Heart left ventricle (tissue), 16 donors: ENCODE results near the gene CDC20. TPM values are rescaled to one million over a fixed set of nuclear protein-coding genes. Genes with fewer than 3 reads are reported as not detected.

Experiments used
- ATAC-seq, 4 donors: fragments of 200-7000 bp; cut with Tn5 transposase; one replicate each; pipeline ENCODE4 v1.9.1; 2020 to 2022; ENCODE audit warnings: moderate library complexity in 4 of 4, mild to moderate bottlenecking in 3 of 4, moderate number of reproducible peaks in 1 of 4
- DNase-seq, 5 donors: peaks; one replicate each; pipeline ENCODE4 v3.0.0-alpha.2; 2020
- H3K27ac ChIP-seq, 12 donors: fragments of 200-600 bp; sonication (generic) in 4 of 12; one replicate each; pipeline versions ENCODE4 v1.5.0 to v1.8.0; 2016 to 2022; ENCODE audit warnings: mild to moderate bottlenecking in 2 of 12
- H3K27me3 ChIP-seq, 9 donors: fragments of 200-600 bp; sonication (generic) in 2 of 9; one replicate each; pipeline versions ENCODE4 v1.5.1 to v1.8.0; 2016 to 2022; ENCODE audit warnings: mild to moderate bottlenecking in 3 of 9
- H3K36me3 ChIP-seq, 9 donors: fragments of 200-600 bp; sonication (generic) in 2 of 9; one replicate each; pipeline versions ENCODE4 v1.5.0 to v1.8.0; 2018 to 2022; ENCODE audit warnings: mild to moderate bottlenecking in 2 of 9
- H3K4me1 ChIP-seq, 12 donors: fragments of 200-600 bp; sonication (generic) in 4 of 12; one replicate each; pipeline versions ENCODE4 v1.5.0 to v1.8.0; 2016 to 2022; ENCODE audit warnings: mild to moderate bottlenecking in 3 of 12
- H3K4me3 ChIP-seq, 12 donors: fragments of 200-600 bp; sonication (generic) in 4 of 12; one replicate each; pipeline versions ENCODE4 v1.5.0 to v1.8.0; 2017 to 2022; ENCODE audit warnings: mild to moderate bottlenecking in 9 of 12, moderate library complexity in 4 of 12
- H3K9me3 ChIP-seq, 12 donors: fragments of 200-600 bp; sonication (generic) in 4 of 12; one replicate each; pipeline versions ENCODE4 v1.5.0 to v1.8.0; 2016 to 2022; ENCODE audit warnings: mild to moderate bottlenecking in 1 of 12
- POLR2A ChIP-seq, 2 donors: fragments of 450-650 bp; IDR thresholded peaks; one replicate each; pipeline ENCODE4 v1.6.1; 2017; ENCODE audit warnings: antibody characterized with exemption in 2 of 2, mild to moderate bottlenecking in 2 of 2, moderate library complexity in 2 of 2
- WGBS, 4 donors: extraction: QIAGEN DNeasy Blood & Tissue Kit in 2 of 4; methylation state at CpG; one replicate each; pipeline versions ENCODE4 v1.1.5 to v1.1.7; 2013 to 2018; 5-methylcytosine and 5-hydroxymethylcytosine counted together
- intact Hi-C, 10 donors: fragments of 100-400 bp; cut with DNase I; formaldehyde crosslinking; loops; one replicate each; pipeline versions ENCODE4 v1.11.1 to v1.14.2; 2022
- polyA plus RNA-seq, 2 donors: library from polyadenylated mRNA; stranded (reverse); fragments of 200-250 nt; gene quantifications; one replicate each; pipeline ENCODE4 v1.2.3, GENCODE V29; 2013
- total RNA-seq, 9 donors: library from RNA; depleted of rRNA in 2 of 9; stranded (reverse); fragments of >200 nt in 2 of 9; fragmentation: NEBNext Ultra II Directional in 3 of 9; extraction: Animal tissue kit (Norgen Biotek cat#: 25700) in 3 of 9; gene quantifications; one replicate each; pipeline versions ENCODE4 v1.1.0 to v1.2.4, GENCODE V29; 2016 to 2023
- TF ChIP-seq, protein P1 (sequence below), 12 donors: fragments of 200-600 bp; sonication (generic) in 4 of 12; IDR thresholded peaks; one replicate each; pipeline versions ENCODE4 v1.5.0 to v1.8.0; 2018 to 2022; ENCODE audit warnings: antibody characterized with exemption in 12 of 12, mild to moderate bottlenecking in 5 of 12
- donor health status: ischemic (EF 13 %, LVEDD 7.1; RV severe dilation, severe dysfunction).
- donor health status: healthy with polysubstance abuse.
- donor health status: DM: no; HTN: yes; CAD: no.
- donor health status: DM: no; HTN: no; CAD: no.
- donor health status: ischemic (EF 25% LVEDD 6.9; RV normal size, moderate dysfunction).
- donor health status: ischemic (EF 25% LVEDD 5.7; RV mildly dilated, moderate dysfunction).
- donor health status: healthy.
- donor health status: DM: yes; HTN: yes; CAD: no.
- donor health status: ischemic (EF 35%, LVEDD 5.7; RV mildly dilated, moderate dysfunction).
- donor health status: nonischemic (EF 11% LVEDD 7.7; RV severe dilation, severe dysfunction).
- donor health status: DM: yes; HTN: yes; CAD: no.
- donor health status: PGD.
- donor health status: ischemic (EF 29% LVEDD 5.4; RV normal size, mild dysfunction).
- donor health status: nonischemic (EF 23%, LVEDD 6.1; RV moderate dilation, normal function).

The CDC20 gene
- total and polyA plus RNA-seq, 11 donors: 0.38 to 16.9 (median 1.5) TPM

GRCh38 chr1:43315481-43315880, 43.3 kb upstream of the CDC20 start:
- no peak for DNase-seq
- no peaks in the 10 kb centered on the region for H3K27me3 ChIP-seq
- TF ChIP-seq, protein P1, sequence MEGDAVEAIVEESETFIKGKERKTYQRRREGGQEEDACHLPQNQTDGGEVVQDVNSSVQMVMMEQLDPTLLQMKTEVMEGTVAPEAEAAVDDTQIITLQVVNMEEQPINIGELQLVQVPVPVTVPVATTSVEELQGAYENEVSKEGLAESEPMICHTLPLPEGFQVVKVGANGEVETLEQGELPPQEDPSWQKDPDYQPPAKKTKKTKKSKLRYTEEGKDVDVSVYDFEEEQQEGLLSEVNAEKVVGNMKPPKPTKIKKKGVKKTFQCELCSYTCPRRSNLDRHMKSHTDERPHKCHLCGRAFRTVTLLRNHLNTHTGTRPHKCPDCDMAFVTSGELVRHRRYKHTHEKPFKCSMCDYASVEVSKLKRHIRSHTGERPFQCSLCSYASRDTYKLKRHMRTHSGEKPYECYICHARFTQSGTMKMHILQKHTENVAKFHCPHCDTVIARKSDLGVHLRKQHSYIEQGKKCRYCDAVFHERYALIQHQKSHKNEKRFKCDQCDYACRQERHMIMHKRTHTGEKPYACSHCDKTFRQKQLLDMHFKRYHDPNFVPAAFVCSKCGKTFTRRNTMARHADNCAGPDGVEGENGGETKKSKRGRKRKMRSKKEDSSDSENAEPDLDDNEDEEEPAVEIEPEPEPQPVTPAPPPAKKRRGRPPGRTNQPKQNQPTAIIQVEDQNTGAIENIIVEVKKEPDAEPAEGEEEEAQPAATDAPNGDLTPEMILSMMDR (IDR thresholded peaks at IDR 0.05): no peak
- TF ChIP-seq POLR2A (IDR thresholded peaks at IDR 0.05): no peak
- intact Hi-C loops: no loop called here
- H3K27ac ChIP-seq: no peak overlapping the region
- H3K36me3 ChIP-seq: peaks cover 0 to 63% (median 7%) of the 10 kb centered on the region in 9 donors
- ATAC-seq: no peak
- 89 to 95% (median 92%) methylated on average over 3 of the region's 3 CpGs for WGBS, 4 donors
- H3K4me3 ChIP-seq: no peak overlapping the region
- peaks cover 0 to 3% (median 0%) of the 10 kb centered on the region in 12 donors for H3K4me1 ChIP-seq
- no peaks in the 10 kb centered on the region for H3K9me3 ChIP-seq

DNA sequence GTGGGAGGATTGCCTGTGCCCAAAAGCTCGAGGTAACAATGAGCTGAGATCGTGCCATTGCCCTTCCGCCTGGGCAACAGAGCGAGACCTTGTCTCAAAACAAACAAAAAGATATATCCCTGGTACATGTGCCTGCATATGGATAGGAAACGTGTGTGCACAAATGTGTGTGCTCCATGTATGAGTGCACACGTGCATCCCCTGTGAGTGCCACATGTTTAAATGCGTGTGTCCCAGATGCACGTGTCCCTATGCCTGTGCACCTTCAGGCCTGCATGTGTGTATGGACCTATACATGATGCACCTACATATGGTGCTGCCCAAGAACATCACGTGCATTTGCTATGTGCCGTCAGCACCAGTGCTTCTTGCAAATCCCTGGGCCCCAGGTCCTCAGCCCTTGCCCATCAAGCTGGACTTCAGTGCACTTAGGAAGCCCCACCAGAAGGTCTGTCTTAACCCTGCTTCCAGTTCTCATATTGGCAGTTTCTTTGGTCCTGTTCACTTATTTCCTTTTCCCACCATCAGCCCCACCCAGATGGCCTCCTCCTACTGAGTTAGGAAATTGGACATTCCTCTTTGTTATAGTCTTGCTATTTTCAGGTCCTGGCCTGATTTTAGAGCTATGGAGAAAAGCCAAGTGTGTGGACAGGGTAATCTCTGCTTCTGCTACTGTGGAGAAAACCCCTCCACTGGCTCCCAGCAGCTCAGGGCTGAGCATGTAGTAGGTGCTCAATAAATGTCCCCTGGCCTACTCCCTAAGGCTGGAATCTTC, 42.6 kb upstream of the CDC20 start:
- WGBS, 4 donors: 88 to 92% (median 90%) methylated on average over 9 to 10 of the region's 10 CpGs
- Histone ChIP-seq H3K9me3 (no peaks in the 10 kb centered on the region), H3K4me1 (no peaks in the 10 kb centered on the region), H3K27ac (no peak overlapping the region), H3K36me3 (peaks cover 0 to 62% (median 7%) of the 10 kb centered on the region in 9 donors), H3K4me3 (no peak overlapping the region), H3K27me3 (no peaks in the 10 kb centered on the region)
- no peak for TF ChIP-seq POLR2A (IDR thresholded peaks at IDR 0.05)
- ATAC-seq (no peak), DNase-seq (no peak)
- intact Hi-C loops: no loop called here

GRCh38 chr1:43316738-43317520, 41.9 kb upstream of the CDC20 start:
- WGBS, 4 donors: 90 to 92% (median 92%) methylated on average over 14 to 16 of the region's 16 CpGs
- H3K27me3 ChIP-seq: no peaks in the 10 kb centered on the region
- H3K4me1 ChIP-seq: no peaks in the 10 kb centered on the region
- intact Hi-C loops: no loop called here
- H3K36me3 ChIP-seq: peaks cover 0 to 63% (median 7%) of the 10 kb centered on the region in 9 donors
- no peak for ATAC-seq
- DNase-seq: no peak
- no peaks in the 10 kb centered on the region for H3K9me3 ChIP-seq
- no peak overlapping the region for H3K27ac ChIP-seq
- H3K4me3 ChIP-seq: no peak overlapping the region
- TF ChIP-seq, protein P1 (IDR thresholded peaks at IDR 0.05): peak in 1 of 12 donors; percentile 20
- TF ChIP-seq POLR2A (IDR thresholded peaks at IDR 0.05): no peak

DNA sequence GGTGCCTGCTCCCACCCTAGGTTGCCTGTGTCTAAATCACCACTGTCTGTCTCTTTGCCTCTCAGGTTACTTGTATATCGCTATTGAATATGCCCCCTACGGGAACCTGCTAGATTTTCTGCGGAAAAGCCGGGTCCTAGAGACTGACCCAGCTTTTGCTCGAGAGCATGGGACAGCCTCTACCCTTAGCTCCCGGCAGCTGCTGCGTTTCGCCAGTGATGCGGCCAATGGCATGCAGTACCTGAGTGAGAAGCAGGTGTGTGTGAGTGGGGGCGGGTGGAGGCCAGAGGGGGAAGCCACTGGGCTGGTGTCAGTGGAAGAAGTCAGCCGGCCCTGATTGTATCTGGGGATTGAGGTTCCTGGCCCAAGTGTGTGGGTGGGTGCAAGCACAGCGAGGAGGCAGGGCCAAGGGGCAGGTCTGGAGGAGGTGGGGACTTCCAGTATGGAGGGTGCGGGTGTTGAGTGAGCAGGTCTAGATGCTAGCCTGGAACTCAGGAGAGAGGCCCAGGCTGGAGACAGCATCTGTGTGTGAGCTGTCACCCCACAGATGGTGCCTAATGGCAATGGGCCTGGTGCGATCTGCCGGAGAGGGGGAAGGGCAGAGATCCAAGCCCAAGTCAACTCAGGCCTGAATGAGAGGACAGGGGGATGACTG, 40.8 kb upstream of the CDC20 start:
- Histone ChIP-seq H3K36me3 (peaks cover 0 to 64% (median 7%) of the 10 kb centered on the region in 9 donors), H3K9me3 (no peaks in the 10 kb centered on the region), H3K4me1 (no peaks in the 10 kb centered on the region), H3K4me3 (no peak overlapping the region), H3K27me3 (no peaks in the 10 kb centered on the region), H3K27ac (no peak overlapping the region)
- no peak for DNase-seq
- 86 to 92% (median 90%) methylated on average over 15 of the region's 15 CpGs for WGBS, 4 donors
- no peak for ATAC-seq
- intact Hi-C loops: no loop called here
- TF ChIP-seq, protein P1 (IDR thresholded peaks at IDR 0.05): no peak
- TF ChIP-seq POLR2A (IDR thresholded peaks at IDR 0.05): no peak
